Activated CD8-positive, alpha-beta memory T cell treated with anti-CD3 and anti-CD28 coated beads, Interleukin-2, amount 50 U/mL, for 1 hour (primary cell): Measurements from ENCODE around the gene TBC1D8B.

Experiments used
- DNase-seq: peaks from one replicate; pipeline ENCODE4 v3.0.0-alpha.2; 2020; ENCODE audit errors: extremely low read depth

Gene TBC1D8B

DNA sequence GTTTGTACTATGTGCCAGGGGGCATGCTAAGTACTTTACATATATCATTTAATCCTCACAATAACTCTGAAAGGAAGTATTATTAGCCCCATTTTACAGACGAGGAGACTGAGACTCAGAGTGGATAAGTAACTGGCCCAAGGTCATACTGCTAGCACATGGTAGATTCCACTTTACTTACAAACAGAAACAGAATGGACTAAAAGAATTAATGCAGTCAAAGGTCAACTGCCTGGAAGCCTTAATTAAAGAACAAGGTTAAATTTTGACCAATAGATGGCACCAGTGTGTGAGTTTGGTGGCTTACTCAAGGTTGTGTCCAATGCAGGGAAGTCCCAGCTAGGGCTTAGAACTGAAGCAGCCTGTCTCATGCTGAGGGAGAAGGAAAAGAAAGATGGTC, 96.0 kb downstream of the TBC1D8B start:
- no peak for DNase-seq

DNA sequence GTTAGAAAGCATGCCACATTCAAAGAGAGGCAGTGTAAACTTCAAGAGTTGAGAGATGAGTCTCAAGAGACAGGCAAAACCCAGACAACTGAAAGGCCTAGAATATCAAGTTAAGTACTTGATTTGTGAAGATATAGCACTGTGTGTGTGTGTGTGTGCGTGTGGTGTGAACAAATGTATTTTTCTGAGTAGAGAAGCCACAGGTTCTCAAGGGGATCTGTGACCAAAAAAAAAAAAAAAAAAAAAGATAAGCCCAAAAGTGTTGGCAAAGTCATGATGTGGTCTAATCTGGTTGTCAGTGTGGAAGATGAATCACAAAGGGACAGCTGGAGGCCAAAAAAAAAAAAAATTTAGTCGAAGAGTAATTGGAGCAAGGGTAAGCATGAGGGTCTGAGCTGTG, 96.8 kb downstream of the TBC1D8B start:
- DNase-seq: no peak

DNA sequence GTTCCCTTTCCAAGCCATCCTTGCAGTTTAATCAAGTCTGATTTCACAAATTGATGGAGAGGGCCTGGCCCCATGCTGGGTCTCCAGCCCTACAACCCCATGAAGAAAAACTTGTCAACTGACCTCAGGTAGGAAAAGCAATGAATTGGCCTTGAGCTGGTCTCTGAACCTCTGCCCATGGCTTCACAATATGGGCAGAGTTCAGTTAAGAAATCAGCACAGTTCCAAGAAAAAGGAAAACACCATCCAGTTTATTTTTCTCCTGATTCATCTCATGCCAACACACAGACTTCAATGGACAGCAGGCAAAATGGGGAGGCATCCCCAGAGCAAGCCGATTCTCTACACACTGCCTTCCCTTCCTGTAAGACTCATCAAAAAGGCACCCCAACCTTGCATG, 97.4 kb downstream of the TBC1D8B start:
- DNase-seq: no peak

DNA sequence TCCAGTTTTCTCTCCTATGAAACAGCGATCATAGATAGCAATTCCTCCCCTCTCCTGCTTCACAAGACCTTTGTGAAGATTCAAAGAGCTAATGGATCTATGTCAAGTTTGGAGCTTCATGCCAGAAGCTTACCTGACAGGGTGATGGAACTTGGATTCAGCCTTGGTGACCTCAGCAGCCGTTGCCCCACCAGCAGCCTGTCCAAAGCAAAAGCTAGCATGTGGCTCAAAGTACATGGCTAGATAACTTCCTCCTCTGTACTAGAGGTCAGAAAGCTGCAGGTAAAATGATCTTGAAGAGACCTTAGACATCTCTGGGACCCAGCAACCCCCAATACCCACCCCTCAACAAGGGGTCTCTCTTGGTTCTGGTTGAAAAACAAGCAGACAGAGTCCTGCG, 98.9 kb downstream of the TBC1D8B start:
- no peak for DNase-seq

- DNase-seq: no peak
Measured at GRCh38 chrX:106901781-106902219, 99.3 kb downstream of the TBC1D8B start.

DNA sequence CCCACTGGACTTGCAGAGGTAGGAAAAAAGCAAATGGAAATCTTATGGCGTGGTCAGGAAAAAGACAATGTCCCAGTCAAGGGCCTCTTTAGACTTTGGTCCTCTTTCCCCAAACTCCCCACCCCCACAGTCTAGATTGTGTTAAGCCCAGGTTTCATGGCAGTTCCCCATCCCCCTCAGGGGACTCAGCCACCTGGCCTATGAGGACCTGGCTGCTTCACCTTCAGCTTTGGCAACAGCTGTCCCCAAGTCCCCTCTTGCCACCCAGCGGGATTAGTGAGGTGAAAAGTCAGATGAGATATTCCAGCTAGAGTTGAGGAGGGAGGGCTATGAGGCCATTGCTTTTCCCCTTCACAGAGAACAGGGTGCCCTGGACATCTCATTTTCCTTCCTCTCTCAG, 100.2 kb downstream of the TBC1D8B start:
- no peak for DNase-seq

DNA sequence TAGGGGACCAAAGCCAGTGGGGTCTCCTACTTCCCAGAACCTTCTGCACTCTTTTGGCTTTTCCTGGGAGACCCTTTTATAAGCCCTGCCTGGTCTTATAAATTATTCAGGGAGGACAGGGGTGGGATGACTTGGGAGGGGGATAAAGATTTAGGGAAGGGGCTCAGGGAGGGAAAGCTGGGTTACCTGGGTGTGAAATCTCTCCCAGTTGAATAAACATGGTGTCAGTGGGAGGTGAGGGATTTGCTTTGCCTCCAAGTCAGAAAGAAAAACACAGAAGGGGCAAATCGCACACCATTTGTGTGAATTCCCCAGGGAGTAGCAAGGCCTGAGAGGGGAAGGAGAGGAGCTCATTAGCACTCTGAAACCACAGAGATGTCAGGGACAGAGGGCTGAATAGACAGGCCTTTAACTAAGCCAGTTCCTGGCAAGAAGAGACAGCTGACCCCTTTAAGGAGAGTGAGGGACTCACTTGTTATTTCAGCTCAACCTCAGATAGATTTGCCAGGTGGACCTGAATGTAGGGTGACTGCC, 100.9 kb downstream of the TBC1D8B start, which contains the start of gene RIPPLY1:
Gene RIPPLY1 (minus strand): TSS at position 51 of the 534 bp plus-strand sequence. CDS start 54 bp downstream, outside the sequence.
- no peak for DNase-seq

GRCh38 chrX:106903856-106904528, 101.5 kb downstream of the TBC1D8B start:
- DNase-seq: no peak

DNA sequence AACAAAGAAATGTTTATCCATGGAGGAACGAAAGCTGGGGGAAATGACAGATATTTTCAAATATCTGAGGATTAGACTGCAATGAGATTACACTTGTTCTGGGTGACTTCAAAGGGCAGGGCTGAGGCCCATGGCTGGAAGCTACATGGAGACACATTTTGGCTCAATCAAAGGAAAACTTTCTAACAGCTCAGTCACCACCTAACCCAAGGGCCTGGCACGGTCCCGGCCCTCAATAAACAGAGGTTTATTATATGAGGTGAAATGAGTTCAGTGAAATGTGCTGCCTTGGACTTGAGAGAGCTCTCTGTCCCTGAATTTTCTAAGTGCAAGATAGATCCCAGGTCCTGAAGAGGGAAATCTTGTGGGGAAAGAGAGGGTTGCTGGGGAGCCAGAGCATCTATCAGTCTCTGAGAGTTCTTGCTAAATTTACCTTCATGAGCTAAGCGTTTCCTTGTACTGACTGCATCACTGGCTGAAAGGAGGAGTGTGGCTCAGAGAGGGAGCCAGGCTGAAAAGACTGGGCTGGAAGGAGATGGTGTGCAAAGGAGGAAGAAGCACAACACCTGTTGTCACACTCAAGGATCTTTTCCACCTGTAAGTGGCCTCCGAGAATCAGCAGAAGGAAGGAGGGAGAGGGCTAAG, 102.7 kb downstream of the TBC1D8B start:
- DNase-seq: no peak

DNA sequence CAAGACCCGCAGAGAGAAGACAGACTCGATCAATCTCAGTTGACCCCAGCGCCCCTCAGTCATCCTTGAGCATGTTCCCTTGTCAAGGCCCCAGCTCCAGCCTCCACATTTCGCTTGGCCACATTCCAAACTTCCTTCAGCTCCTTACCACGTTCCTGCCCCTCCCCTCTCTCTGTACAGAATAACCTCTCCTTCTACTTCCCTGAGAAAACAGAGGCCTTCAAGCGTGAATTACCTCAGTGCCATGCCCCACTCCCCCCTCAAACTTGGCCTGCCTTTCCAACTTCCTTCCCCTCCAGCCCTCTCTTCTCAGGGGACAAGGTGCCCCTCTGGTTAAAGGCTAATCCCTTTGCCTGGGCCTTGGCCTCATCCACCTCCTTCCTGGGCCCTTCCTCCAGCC, 103.9 kb downstream of the TBC1D8B start:
- no peak for DNase-seq

DNA sequence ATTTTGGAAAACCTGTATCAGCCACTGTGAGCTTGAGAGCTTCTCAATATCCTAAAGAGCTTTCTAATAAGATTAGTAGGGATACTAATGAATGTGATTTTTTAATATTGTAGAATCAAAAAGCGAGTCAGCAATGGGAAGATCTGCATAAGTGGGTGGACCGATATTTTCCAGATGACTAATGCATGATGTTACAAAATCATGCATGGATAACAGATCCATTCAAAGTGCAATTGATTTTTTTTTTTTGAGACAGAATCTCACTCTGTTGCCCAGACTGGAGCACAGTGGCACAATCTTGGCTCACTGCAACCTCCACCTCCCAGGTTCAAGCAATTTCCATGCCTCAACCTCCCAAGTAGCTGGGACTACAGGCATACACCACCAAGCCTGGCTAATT, 110.4 kb downstream of the TBC1D8B start:
- DNase-seq: no peak

GRCh38 chrX:106917830-106918500, 115.5 kb downstream of the TBC1D8B start:
- DNase-seq: no peak

- no peak for DNase-seq
Measured at GRCh38 chrX:106919932-106920452, 117.5 kb downstream of the TBC1D8B start, which contains the start of gene CLDN2. CLDN2 (plus strand) TSS chrX:106920402; CDS start chrX:106928229, 7,827 bp downstream.

- DNase-seq: no peak
Measured at GRCh38 chrX:106921637-106922036, 119.2 kb downstream of the TBC1D8B start.
